ENCODE results near the gene HPCAL1. TPM values are rescaled to one million over a fixed set of nuclear protein-coding genes. Genes with fewer than 3 reads are reported as not detected.

The HPCAL1 gene
- total and polyA plus RNA-seq, 2 experiments from 2014 or later, result 8.3 to 25.4 TPM

DNA sequence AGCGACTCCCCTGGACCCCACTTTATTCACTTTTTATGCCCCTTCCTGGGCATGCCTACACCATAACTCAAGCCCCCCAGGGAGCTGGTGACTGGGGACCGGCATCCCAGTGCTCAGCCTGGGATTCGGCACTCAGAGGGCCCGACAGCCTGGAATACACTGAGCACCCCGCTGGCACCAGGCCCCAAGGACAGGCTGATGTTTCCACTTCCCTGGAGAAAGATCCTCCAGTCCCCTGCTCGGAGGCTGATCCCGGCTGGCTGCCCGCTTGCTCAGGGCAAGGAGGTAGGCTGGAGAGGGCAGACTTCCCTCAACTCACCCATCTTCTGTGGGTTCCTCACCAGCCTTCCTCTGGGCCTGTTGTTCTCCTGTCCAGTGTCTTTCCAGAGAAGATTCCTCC lies 108.9 kb downstream of the HPCAL1 start:
- ATAC-seq (no peak), DNase-seq (ENCODE audit: low spot score) (no peak)
- Mint-ChIP-seq H3K27ac (no peak overlapping the region), H3K4me3 (no peak overlapping the region), H3K4me1 (peaks cover 11% of the 10 kb centered on the region), H3K36me3 (ENCODE audit: low read depth) (no peaks in the 10 kb centered on the region), H3K27me3 (ENCODE audit: insufficient read depth, low read depth, poor library complexity) (peaks cover 17% of the 10 kb centered on the region), H3K9me3 (no peaks in the 10 kb centered on the region; the same call in 2 of the 3 replicates)
- H3K4me3 ChIP-seq, result no peak overlapping the region
- H3F3A ChIP-seq (replicated peaks; ENCODE audit: low read depth), result no peaks in the 10 kb centered on the region
- no peak overlapping the region for H3K27ac ChIP-seq (ENCODE audit: low read depth)
- H3K79me2 ChIP-seq (replicated peaks; ENCODE audit: insufficient read depth), result no peaks in the 10 kb centered on the region
- no peak overlapping the region for H2AFZ ChIP-seq
- H3K4me2 ChIP-seq, result no peak overlapping the region
- H3K9me2 ChIP-seq (ENCODE audit: insufficient read depth), result no peaks in the 10 kb centered on the region
- TF ChIP-seq EZH2phosphoT487 (IDR thresholded peaks at IDR 0.05; ENCODE audit: unreplicated experiment) (no peak), CREB1 (CRISPR knock-in tag; IDR thresholded peaks at IDR 0.05; ENCODE audit: low read depth) (no peak), ETS1 (IDR thresholded peaks at IDR 0.05) (no peak), CTCF (conservative IDR thresholded peaks at IDR 0.05; ENCODE audit: low read depth in 2 of 2) (no peak), ZNF462 (CRISPR knock-in tag; IDR thresholded peaks at IDR 0.05) (no peak), ZNF114 (CRISPR knock-in tag; IDR thresholded peaks at IDR 0.05) (no peak), NANOG (IDR thresholded peaks at IDR 0.05; ENCODE audit: borderline replicate concordance) (no peak), POLR2AphosphoS5 (IDR thresholded peaks at IDR 0.05; ENCODE audit: low read depth) (no peak), JUNB (IDR thresholded peaks at IDR 0.05; ENCODE audit: unreplicated experiment) (no peak), EZH2 (IDR thresholded peaks at IDR 0.05; ENCODE audit: low read depth, unreplicated experiment) (no peak), ZNF331 (CRISPR knock-in tag; IDR thresholded peaks at IDR 0.05; ENCODE audit: low read depth) (no peak), STAT1 (IDR thresholded peaks at IDR 0.05; ENCODE audit: unreplicated experiment) (no peak)
- TF ChIP-seq, protein P1, sequence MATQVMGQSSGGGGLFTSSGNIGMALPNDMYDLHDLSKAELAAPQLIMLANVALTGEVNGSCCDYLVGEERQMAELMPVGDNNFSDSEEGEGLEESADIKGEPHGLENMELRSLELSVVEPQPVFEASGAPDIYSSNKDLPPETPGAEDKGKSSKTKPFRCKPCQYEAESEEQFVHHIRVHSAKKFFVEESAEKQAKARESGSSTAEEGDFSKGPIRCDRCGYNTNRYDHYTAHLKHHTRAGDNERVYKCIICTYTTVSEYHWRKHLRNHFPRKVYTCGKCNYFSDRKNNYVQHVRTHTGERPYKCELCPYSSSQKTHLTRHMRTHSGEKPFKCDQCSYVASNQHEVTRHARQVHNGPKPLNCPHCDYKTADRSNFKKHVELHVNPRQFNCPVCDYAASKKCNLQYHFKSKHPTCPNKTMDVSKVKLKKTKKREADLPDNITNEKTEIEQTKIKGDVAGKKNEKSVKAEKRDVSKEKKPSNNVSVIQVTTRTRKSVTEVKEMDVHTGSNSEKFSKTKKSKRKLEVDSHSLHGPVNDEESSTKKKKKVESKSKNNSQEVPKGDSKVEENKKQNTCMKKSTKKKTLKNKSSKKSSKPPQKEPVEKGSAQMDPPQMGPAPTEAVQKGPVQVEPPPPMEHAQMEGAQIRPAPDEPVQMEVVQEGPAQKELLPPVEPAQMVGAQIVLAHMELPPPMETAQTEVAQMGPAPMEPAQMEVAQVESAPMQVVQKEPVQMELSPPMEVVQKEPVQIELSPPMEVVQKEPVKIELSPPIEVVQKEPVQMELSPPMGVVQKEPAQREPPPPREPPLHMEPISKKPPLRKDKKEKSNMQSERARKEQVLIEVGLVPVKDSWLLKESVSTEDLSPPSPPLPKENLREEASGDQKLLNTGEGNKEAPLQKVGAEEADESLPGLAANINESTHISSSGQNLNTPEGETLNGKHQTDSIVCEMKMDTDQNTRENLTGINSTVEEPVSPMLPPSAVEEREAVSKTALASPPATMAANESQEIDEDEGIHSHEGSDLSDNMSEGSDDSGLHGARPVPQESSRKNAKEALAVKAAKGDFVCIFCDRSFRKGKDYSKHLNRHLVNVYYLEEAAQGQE (IDR thresholded peaks at IDR 0.05; ENCODE audit: unreplicated experiment), result no peak
- H3K4me1 ChIP-seq (ENCODE audit: insufficient read depth), result no peaks in the 10 kb centered on the region; the same call in 1 of the 2 replicates
- H4K20me1 ChIP-seq (replicated peaks; ENCODE audit: insufficient read depth), result no peaks in the 10 kb centered on the region
- no peaks in the 10 kb centered on the region for H3K36me3 ChIP-seq (ENCODE audit: insufficient read depth)
- no peaks in the 10 kb centered on the region for H3K27me3 ChIP-seq (ENCODE audit: insufficient read depth)

Measured in GM23338 (cell line).